Measurements from ENCODE around the gene RPL22. TPM values are rescaled to one million over a fixed set of nuclear protein-coding genes. Genes with fewer than 3 reads are reported as not detected.

The RPL22 gene
- total and polyA plus RNA-seq, 2 of the 13 experiments (the other 11 are each of a cell fraction or from before 2014, with no cell fraction given): 214 to 545 TPM

- TF ChIP-seq KIAA2018 (CRISPR knock-in tag; IDR thresholded peaks at IDR 0.05; ENCODE audit: borderline replicate concordance) (no peak), ZNF598 (CRISPR knock-in tag; IDR thresholded peaks at IDR 0.05; ENCODE audit: borderline replicate concordance) (no peak), CTCF (CRISPR knock-in tag; IDR thresholded peaks at IDR 0.05) (peak; percentile 67), TCF7 (IDR thresholded peaks at IDR 0.05; ENCODE audit: low read depth) (no peak), ZNF720 (CRISPR knock-in tag; IDR thresholded peaks at IDR 0.05) (no peak), STAG1 (CRISPR knock-in tag; IDR thresholded peaks at IDR 0.05) (peak; percentile 45), TAF1 (CRISPR knock-in tag; IDR thresholded peaks at IDR 0.05) (no peak), MAFK (conservative IDR thresholded peaks at IDR 0.05 in 1 of 2, IDR thresholded peaks at IDR 0.05 in 1 of 2; ENCODE audit: low read length in 2 of 2) (no peak), RBM22 (optimal IDR thresholded peaks at IDR 0.05; ENCODE audit: low read length) (peak; percentile 95), HCFC1 (IDR thresholded peaks at IDR 0.05; ENCODE audit: low read depth, low read length) (no peak), POLR2A (IDR thresholded peaks at IDR 0.05; ENCODE audit: insufficient read depth in 1 of 2, low read depth in 2 of 2, low read length in 2 of 2) (0 out of 4 replicates have a peak, but pooled peaks of 1 of the 2 experiments have one; percentile 8), ZBTB14 (CRISPR knock-in tag; IDR thresholded peaks at IDR 0.05) (no peak), MLXIP (CRISPR knock-in tag; IDR thresholded peaks at IDR 0.05; ENCODE audit: borderline replicate concordance) (no peak), FOXO1 (CRISPR knock-in tag; IDR thresholded peaks at IDR 0.05) (no peak), KMT2A (CRISPR knock-in tag; IDR thresholded peaks at IDR 0.05) (no peak)
Observed at GRCh38 chr1:6185635-6186382, 13.6 kb downstream of the RPL22 start (continued).
